SKM-1 treated with dmso at 0.1 percent for 144 hours (cell line): ENCODE measurements around the gene TUBGCP2.

Source experiments
- DNase-seq: peaks from one replicate; lab custom pipeline; 2025; ENCODE audit not compliant: unreplicated experiment; lab: John Stamatoyannopoulos, UW

TUBGCP2 gene

GRCh38 chr10:133306941-133307379 lies 1.7 kb downstream of the TUBGCP2 start:
- no peak for DNase-seq

GRCh38 chr10:133306097-133306476 lies 2.6 kb downstream of the TUBGCP2 start:
- no peak for DNase-seq

- no peak for DNase-seq
Observed at GRCh38 chr10:133303206-133303605, 5.5 kb downstream of the TUBGCP2 start.

- no peak for DNase-seq
Observed at GRCh38 chr10:133302230-133302629, 6.4 kb downstream of the TUBGCP2 start.

GRCh38 chr10:133299738-133300137 lies 8.9 kb downstream of the TUBGCP2 start:
- no peak for DNase-seq

GRCh38 chr10:133299224-133299623 lies 9.4 kb downstream of the TUBGCP2 start:
- no peak for DNase-seq

- no peak for DNase-seq
Observed at GRCh38 chr10:133298466-133298865, 10.2 kb downstream of the TUBGCP2 start.

GRCh38 chr10:133297504-133297903 lies 11.2 kb downstream of the TUBGCP2 start:
- DNase-seq, result no peak

GRCh38 chr10:133295426-133296320 lies 13.0 kb downstream of the TUBGCP2 start:
- no peak for DNase-seq

- DNase-seq, result no peak
Observed at GRCh38 chr10:133294189-133294588, 14.5 kb downstream of the TUBGCP2 start.

- no peak for DNase-seq
Observed at GRCh38 chr10:133293810-133294119, 14.9 kb downstream of the TUBGCP2 start.

GRCh38 chr10:133292919-133293809 lies 15.5 kb downstream of the TUBGCP2 start:
- DNase-seq, result no peak

- no peak for DNase-seq
Observed at GRCh38 chr10:133289761-133290160, 18.9 kb downstream of the TUBGCP2 start.

- no peak for DNase-seq
Observed at GRCh38 chr10:133287832-133288500, 20.7 kb downstream of the TUBGCP2 start.

- no peak for DNase-seq
Observed at GRCh38 chr10:133286366-133286765, 22.3 kb downstream of the TUBGCP2 start.

GRCh38 chr10:133285217-133285616 lies 23.5 kb downstream of the TUBGCP2 start:
- no peak for DNase-seq

GRCh38 chr10:133283931-133284330 lies 24.7 kb downstream of the TUBGCP2 start:
- DNase-seq, result no peak

- DNase-seq, result no peak
Observed at GRCh38 chr10:133282846-133283390, 25.8 kb downstream of the TUBGCP2 start.

- DNase-seq, result no peak
Observed at GRCh38 chr10:133281628-133282372, 26.9 kb downstream of the TUBGCP2 start.

GRCh38 chr10:133281084-133281483 lies 27.6 kb downstream of the TUBGCP2 start:
- DNase-seq, result no peak
